SU-DHL-6 (cell line): ENCODE measurements around the gene TMEM82.

Source experiments
- H2AFZ ChIP-seq: fragments of 200-600 bp; sonication (generic); 2 replicates; pipeline ENCODE4 v1.6.1; 2014; ENCODE audit warnings: low read depth, mild to moderate bottlenecking, moderate library complexity, mixed read lengths, antibody characterized with exemption, low read length; ENCODE audit not compliant: severe bottlenecking
- H3F3A ChIP-seq: fragments of 200-600 bp; shearing (Covaris generic); 2 replicates; pipeline ENCODE4 v1.6.0; 2016; ENCODE audit warnings: antibody characterized with exemption, mild to moderate bottlenecking; ENCODE audit not compliant: insufficient read depth
- H3K27ac ChIP-seq: fragments of 200-600 bp; sonication (generic); 2 replicates; pipeline ENCODE4 v1.5.1; 2016; ENCODE audit warnings: low read depth, mild to moderate bottlenecking, low read length, moderate library complexity, mixed read lengths
- H3K27me3 ChIP-seq: fragments of 200-600 bp; sonication (generic), shearing (Covaris generic); 2 replicates; pipeline ENCODE4 v1.6.0; 2014; ENCODE audit warnings: mild to moderate bottlenecking, low read length
- H3K36me3 ChIP-seq: fragments of 200-600 bp; sonication (generic); 2 replicates; pipeline ENCODE4 v1.6.1; 2014; ENCODE audit warnings: mild to moderate bottlenecking, low read length, mixed read lengths
- H3K4me2 ChIP-seq: fragments of 300-600, 200-600 bp; shearing (Covaris generic), sonication (generic); 2 replicates; pipeline ENCODE4 v1.6.0; 2014; ENCODE audit warnings: low read length, low read depth, mild to moderate bottlenecking; ENCODE audit not compliant: poor library complexity, severe bottlenecking
- H3K4me3 ChIP-seq: fragments of 200-600 bp; sonication (generic); 2 replicates; pipeline ENCODE4 v1.5.1; 2014; ENCODE audit warnings: antibody characterized with exemption, low read length, mild to moderate bottlenecking, mixed read lengths; ENCODE audit not compliant: insufficient read depth, poor library complexity, severe bottlenecking
- H3K79me2 ChIP-seq: fragments of 200-600 bp; sonication (generic); 2 replicates; pipeline ENCODE4 v1.6.1; 2014; ENCODE audit warnings: mild to moderate bottlenecking, low read length, moderate library complexity; ENCODE audit not compliant: insufficient read depth
- H3K9ac ChIP-seq: fragments of 200-600 bp; sonication (generic); 2 replicates; pipeline ENCODE4 v1.7.0; 2014; ENCODE audit warnings: mild to moderate bottlenecking, low read length
- H3K9me2 ChIP-seq: fragments of 200-600 bp; sonication (generic); replicated peaks from 2 replicates; pipeline ENCODE4 v1.6.1; 2014; ENCODE audit warnings: low read length; ENCODE audit not compliant: insufficient read depth
- H3K9me3 ChIP-seq: fragments of 200-600 bp; sonication (generic); 2 replicates; pipeline ENCODE4 v1.6.1; 2014; ENCODE audit warnings: low read length, mixed read lengths; ENCODE audit not compliant: insufficient read depth
- H4K20me1 ChIP-seq: fragments of 200-600 bp; sonication (generic); 2 replicates; pipeline ENCODE4 v1.6.1; 2014; ENCODE audit warnings: low read depth, mild to moderate bottlenecking, antibody characterized with exemption, low read length, moderate library complexity, mixed read lengths
- CTCF ChIP-seq: fragments of 200-600 bp; sonication (generic); IDR thresholded peaks from one replicate; pipeline ENCODE4 v1.5.1; 2017; ENCODE audit warnings: antibody characterized with exemption, mild to moderate bottlenecking, low read length, moderate library complexity; ENCODE audit not compliant: insufficient read depth, poor library complexity, severe bottlenecking
- EZH2phosphoT487 ChIP-seq: fragments of 200-600 bp; sonication (generic), shearing (Covaris generic); conservative IDR thresholded peaks from 2 replicates; pipeline ENCODE4 v1.6.1; 2018; ENCODE audit warnings: mild to moderate bottlenecking, antibody characterized with exemption, low read length, moderate library complexity, mixed read lengths

The TMEM82 gene

GRCh38 chr1:15749399-15750291 is 7.3 kb downstream of the TMEM82 start:
- Histone ChIP-seq H2AFZ (no peak overlapping the region), H3F3A (no peaks in the 10 kb centered on the region), H3K27ac (no peak overlapping the region), H3K9ac (no peak overlapping the region), H3K4me3 (no peak overlapping the region), H4K20me1 (no peaks in the 10 kb centered on the region), H3K27me3 (no peaks in the 10 kb centered on the region), H3K36me3 (no peaks in the 10 kb centered on the region), H3K79me2 (no peaks in the 10 kb centered on the region), H3K9me2 (no peaks in the 10 kb centered on the region), H3K4me2 (no peak overlapping the region), H3K9me3 (no peaks in the 10 kb centered on the region)
- TF ChIP-seq CTCF: no peak
- TF ChIP-seq EZH2phosphoT487: no peak

- no peaks in the 10 kb centered on the region for H4K20me1 ChIP-seq
- no peaks in the 10 kb centered on the region for H3F3A ChIP-seq
- H3K36me3 ChIP-seq: no peaks in the 10 kb centered on the region
- TF ChIP-seq EZH2phosphoT487: no peak
- no peak for TF ChIP-seq CTCF
- H3K9me3 ChIP-seq: no peaks in the 10 kb centered on the region
- no peak overlapping the region for H3K4me3 ChIP-seq
- H3K27me3 ChIP-seq: no peaks in the 10 kb centered on the region
- no peak overlapping the region for H3K27ac ChIP-seq
- no peak overlapping the region for H3K9ac ChIP-seq
- H3K4me2 ChIP-seq: no peak overlapping the region
- H2AFZ ChIP-seq: no peak overlapping the region
- H3K9me2 ChIP-seq: no peaks in the 10 kb centered on the region
- H3K79me2 ChIP-seq: no peaks in the 10 kb centered on the region
These were observed 8.6 kb downstream of the TMEM82 start for GRCh38 chr1:15750924-15751323.

GRCh38 chr1:15751717-15752116 is 9.4 kb downstream of the TMEM82 start:
- no peaks in the 10 kb centered on the region for H3K79me2 ChIP-seq
- H3K4me3 ChIP-seq: no peak overlapping the region
- H3K9ac ChIP-seq: no peak overlapping the region
- no peaks in the 10 kb centered on the region for H3K9me3 ChIP-seq
- no peaks in the 10 kb centered on the region for H3F3A ChIP-seq
- no peak overlapping the region for H3K4me2 ChIP-seq
- no peak for TF ChIP-seq EZH2phosphoT487
- no peak for TF ChIP-seq CTCF
- no peak overlapping the region for H2AFZ ChIP-seq
- no peaks in the 10 kb centered on the region for H3K27me3 ChIP-seq
- no peaks in the 10 kb centered on the region for H4K20me1 ChIP-seq
- H3K27ac ChIP-seq: no peak overlapping the region
- H3K36me3 ChIP-seq: no peaks in the 10 kb centered on the region
- no peaks in the 10 kb centered on the region for H3K9me2 ChIP-seq
